Dermis blood vessel endothelial cell (primary cell): ENCODE results near the gene BPI. TPM values are rescaled to one million over a fixed set of nuclear protein-coding genes. Genes with fewer than 3 reads are reported as not detected.
A peak's percentile ranks its signal among the peaks of the same experiment; 100 is the strongest.
"Not testable (repeated sequence)": the region's sequence is repeated elsewhere in the genome, so short reads cannot be mapped to it uniquely, and the experiment has no call there.

Experiments
- DNase-seq: peaks from one replicate; pipeline ENCODE4 v3.0.0; 2010
- total RNA-seq: library from RNA; depleted of rRNA; stranded (reverse); fragments of >200 nt; gene quantifications from 2 replicates; pipeline ENCODE4 v1.2.3, GENCODE V29; 2014

The BPI gene
- total RNA-seq, 1 donor from 2014 or later: not detected

GRCh38 chr20:38338849-38339520 is 35.0 kb downstream of the BPI start:
- peak; percentile 50 for DNase-seq

DNA sequence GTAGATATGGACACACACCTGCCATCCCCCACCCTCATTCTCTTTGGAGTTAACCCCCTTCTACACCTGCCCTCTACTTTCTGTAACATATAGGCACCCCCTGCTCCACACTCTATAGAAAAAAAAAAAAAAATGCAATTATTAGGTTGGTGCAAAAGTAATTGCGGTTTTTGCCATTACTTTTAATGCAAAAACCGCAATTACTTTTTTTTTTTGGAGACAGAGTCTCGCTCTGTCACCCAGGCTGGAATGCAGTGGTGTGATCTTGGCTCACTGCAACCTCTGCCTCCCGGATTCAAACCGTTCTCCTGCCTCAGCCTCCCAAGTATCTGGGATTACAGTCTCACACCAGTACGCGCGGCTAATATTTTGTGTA is 35.6 kb downstream of the BPI start:
- DNase-seq: not testable (repeated sequence)

DNA sequence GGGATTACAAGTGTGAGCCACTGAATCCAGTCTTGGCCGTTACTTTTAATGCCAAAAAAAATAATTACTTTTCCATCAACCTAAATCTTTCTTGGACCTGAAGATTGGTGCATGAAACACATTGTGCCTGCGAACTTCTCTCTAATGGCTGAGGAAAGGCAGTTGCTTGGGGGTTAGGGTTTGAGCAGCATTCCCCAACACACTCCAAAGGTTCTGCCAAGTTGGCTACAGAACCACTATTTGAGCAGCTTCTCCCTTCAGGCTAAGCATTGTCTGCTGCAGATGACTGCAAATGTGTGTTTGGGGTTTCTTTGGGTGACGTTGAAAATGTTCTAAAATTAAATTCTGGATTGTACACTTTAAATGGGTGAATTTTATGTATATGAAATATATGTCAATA is 36.0 kb downstream of the BPI start:
- DNase-seq: no peak

- DNase-seq: no peak
Measured at GRCh38 chr20:38340693-38341092, 36.7 kb downstream of the BPI start.

DNA sequence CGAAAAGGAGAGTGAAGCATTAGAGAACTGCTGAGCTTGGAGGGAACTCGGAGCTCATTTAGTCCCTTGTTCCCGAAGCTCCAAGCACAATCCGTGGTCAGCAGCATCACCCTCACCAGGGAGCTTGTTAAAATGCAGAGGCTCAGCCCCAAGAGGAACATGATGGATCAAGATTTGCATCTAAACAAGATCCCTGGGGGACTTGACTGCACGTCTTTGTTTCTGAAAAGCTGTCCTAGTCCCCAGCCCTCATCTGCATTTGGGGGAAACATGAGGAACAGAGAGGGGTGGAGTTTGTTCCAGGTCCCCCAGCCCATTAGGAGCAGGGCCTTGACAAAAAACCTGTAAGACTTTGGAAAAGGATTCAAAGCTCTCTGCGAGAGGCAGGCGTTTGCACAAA is 38.3 kb downstream of the BPI start:
- DNase-seq: no peak

DNA sequence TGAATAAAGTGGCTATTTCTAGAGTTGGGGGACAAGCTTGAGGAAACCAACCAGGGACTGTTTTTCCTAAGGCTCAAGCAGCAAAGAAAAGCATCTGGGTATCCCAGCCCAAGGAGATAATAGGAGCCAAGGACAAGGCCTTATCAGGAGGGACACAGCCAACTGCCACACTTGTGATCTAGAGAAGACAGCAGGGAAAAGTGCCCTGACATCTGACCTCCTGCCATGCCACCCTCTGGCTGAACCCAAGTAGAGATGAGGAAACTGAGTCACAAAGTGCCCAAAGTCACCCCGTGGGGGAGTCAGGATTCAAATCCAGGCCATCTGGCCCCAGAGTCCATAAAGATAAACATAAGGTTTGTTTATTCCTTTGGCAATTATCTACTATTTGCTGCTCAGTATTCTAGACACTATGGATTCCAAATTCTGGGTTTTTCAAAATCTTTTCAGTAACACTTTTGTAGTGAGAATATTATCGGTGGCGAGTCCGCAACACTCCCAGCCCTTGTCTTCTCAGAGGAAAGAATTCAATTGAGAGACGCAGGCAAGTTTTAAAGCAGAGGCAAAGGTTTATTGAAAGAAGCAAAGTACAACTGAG is 38.9 kb downstream of the BPI start:
- DNase-seq: no peak

- peak; percentile 40 for DNase-seq
Measured at GRCh38 chr20:38343311-38344106, 39.6 kb downstream of the BPI start.

- DNase-seq: no peak
Measured at GRCh38 chr20:38344107-38344701, 40.2 kb downstream of the BPI start.

GRCh38 chr20:38345643-38346042 is 41.7 kb downstream of the BPI start:
- DNase-seq: no peak

GRCh38 chr20:38346247-38346651 is 42.3 kb downstream of the BPI start, which contains the start of gene LBP:
LBP (plus strand) TSS chr20:38346482; CDS start chr20:38346517, 35 bp downstream.
- no peak for DNase-seq

- DNase-seq: no peak
Measured at GRCh38 chr20:38346741-38347140, 42.8 kb downstream of the BPI start.

- DNase-seq: no peak
Measured at GRCh38 chr20:38349856-38350255, 45.9 kb downstream of the BPI start.

DNA sequence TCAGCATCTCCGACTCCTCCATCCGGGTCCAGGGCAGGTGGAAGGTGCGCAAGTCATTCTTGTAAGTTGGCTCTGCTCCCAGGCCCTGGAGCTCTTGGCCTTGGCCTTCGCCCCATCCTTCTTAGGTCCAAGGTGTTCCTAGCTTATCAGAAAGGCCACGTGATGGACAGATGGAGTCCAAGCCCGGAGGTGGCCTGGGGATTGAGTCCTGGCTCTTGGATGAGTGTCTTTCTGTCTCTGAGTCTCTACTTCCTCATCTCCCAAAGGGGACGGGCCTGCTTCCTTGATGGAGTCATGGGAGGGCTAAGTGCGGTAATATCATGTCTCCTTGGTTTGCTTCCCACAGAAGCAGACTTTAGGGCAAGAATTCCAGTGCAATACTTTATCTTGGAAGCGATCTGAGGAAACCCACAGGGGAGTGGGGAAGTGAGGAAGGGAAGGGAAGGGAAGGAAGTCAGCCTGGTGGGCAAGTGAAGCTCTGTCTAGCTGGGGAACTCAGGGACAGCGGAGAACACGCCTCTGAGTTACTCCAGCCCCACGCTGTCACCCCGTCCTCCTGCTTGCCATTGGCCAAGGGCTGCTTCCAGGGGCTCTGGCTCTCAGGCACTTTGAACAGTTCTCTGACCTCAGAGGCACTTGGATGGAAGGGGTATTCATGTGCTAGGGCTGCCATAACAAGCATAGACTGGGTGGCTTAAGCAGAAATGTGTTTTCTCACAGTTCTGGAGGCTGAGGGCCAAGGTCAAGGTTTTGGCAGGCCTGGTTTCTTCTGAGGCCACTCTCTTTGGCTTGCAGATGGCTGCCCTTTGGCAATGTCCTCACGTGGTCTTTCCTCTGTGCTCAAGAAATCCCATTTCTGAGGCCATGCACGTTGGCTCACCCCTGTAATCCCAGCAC is 47.2 kb downstream of the BPI start:
- DNase-seq: no peak

DNA sequence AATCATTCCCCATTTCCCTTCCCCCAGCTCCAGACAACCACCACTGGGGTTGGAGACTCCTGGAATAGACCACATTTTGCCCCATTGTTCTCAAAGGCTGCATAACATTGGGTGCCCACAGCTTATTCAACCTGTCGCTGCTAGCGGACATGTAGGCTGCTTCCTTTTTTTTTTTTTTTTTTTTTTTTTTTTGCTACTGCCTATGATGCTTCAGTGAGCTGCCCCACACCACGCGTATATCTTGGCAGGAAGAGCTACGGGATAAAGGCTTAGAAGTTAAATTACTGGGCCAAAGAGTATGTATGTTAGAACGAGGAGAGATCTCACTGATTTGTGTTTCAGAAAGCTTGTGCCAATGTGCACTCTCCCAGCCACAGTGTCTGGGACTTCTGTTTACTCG is 49.4 kb downstream of the BPI start:
- peak; percentile 15 for DNase-seq

- no peak for DNase-seq
Measured at GRCh38 chr20:38354227-38354626, 50.3 kb downstream of the BPI start.

GRCh38 chr20:38355161-38356012 is 51.4 kb downstream of the BPI start:
- no peak for DNase-seq

DNA sequence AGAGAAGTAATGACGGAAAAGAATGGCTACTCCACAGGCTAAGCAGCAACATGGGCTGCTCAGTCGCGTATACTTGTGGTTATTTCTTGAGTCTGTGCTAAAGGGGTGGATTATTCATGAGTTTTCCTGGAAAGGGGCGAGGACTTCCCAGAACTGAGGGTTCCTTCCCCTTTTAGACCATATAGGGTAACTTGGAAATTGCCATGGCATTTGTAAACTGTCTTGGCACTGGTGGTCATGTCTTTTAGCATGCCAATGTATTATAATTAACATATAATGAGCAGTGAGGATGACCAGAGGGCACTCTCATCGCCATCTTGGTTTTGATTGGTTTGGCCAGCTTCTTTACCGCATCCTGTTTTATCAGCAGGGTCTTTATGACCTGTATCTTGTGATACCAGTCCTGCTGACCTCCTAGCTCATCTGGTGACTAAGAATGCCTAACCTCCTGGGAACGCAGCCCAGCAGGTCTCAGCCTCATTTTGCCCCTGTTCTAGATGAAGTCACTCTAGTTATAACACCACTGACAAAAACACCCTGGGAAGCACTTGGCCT is 53.8 kb downstream of the BPI start:
- no peak for DNase-seq

GRCh38 chr20:38358556-38358955 is 54.6 kb downstream of the BPI start:
- DNase-seq: no peak

- DNase-seq: no peak
Measured at GRCh38 chr20:38363004-38363747, 59.2 kb downstream of the BPI start.

- peak; percentile 44 for DNase-seq
Measured at GRCh38 chr20:38369389-38369788, 65.4 kb downstream of the BPI start.
